CD14-positive monocyte (primary cell): ENCODE measurements around the gene ITGA11. TPM values are rescaled to one million over a fixed set of nuclear protein-coding genes. Genes with fewer than 3 reads are reported as not detected.

Experiments used
- DNase-seq, 3 donors: peaks; one replicate each; pipeline ENCODE4 v3.0.0-alpha.2; 2011 to 2022
- H2AFZ ChIP-seq: 2 replicates; pipeline ENCODE4 v1.6.0; 2012; ENCODE audit warnings: mild to moderate bottlenecking, low read depth, low read length, inconsistent platforms; ENCODE audit not compliant: insufficient read depth, poor library complexity, severe bottlenecking
- H3K27ac ChIP-seq, 2 donors: 1 replicate in 1 of 2; 2 replicates in 1 of 2; pipeline ENCODE4 v1.5.1; 2012 to 2013; ENCODE audit warnings: low read length in 2 of 2, control low read depth in 1 of 2, inconsistent platforms in 1 of 2, low read depth in 1 of 2, mild to moderate bottlenecking in 1 of 2
- H3K27me3 ChIP-seq, 2 donors: one replicate each; pipeline versions ENCODE4 v1.6.0 to v1.6.1; 2011 to 2013; ENCODE audit warnings: low read length in 2 of 2; ENCODE audit not compliant: control insufficient read depth in 2 of 2, insufficient read depth in 2 of 2
- H3K36me3 ChIP-seq, 2 donors: replicated peaks in 1 of 2; 1 replicate in 1 of 2; 2 replicates in 1 of 2; pipeline versions ENCODE4 v1.5.1 to v1.6.1; 2012 to 2013; ENCODE audit warnings: low read length in 2 of 2, control low read depth in 1 of 2, inconsistent platforms in 1 of 2, mild to moderate bottlenecking in 1 of 2; ENCODE audit not compliant: insufficient read depth in 2 of 2, control insufficient read depth in 1 of 2
- H3K4me1 ChIP-seq, 2 donors: 1 replicate in 1 of 2; 2 replicates in 1 of 2; pipeline versions ENCODE4 v1.5.1 to v1.6.1; 2012 to 2013; ENCODE audit warnings: low read length in 2 of 2, control low read depth in 1 of 2, inconsistent platforms in 1 of 2, mild to moderate bottlenecking in 1 of 2, moderate library complexity in 1 of 2; ENCODE audit not compliant: insufficient read depth in 2 of 2, control insufficient read depth in 1 of 2
- H3K4me2 ChIP-seq: replicated peaks from 2 replicates; pipeline ENCODE3; 2012; ENCODE audit warnings: low read length, moderate library complexity, mild to moderate bottlenecking; ENCODE audit not compliant: poor library complexity, severe bottlenecking; ENCODE audit errors: extremely low read depth
- H3K4me3 ChIP-seq, 3 experiments: fragments of 200-600 bp in 1 of 3; sonication (generic) in 1 of 3; replicated peaks in 1 of 3; 1 replicate in 2 of 3; 2 replicates in 1 of 3; pipeline ENCODE4 v1.5.1; 2011 to 2013; ENCODE audit warnings: low read length in 3 of 3, mild to moderate bottlenecking in 3 of 3, control low read depth in 2 of 3, low read depth in 2 of 3, inconsistent platforms in 1 of 3, moderate library complexity in 1 of 3
- H3K79me2 ChIP-seq: 2 replicates; pipeline ENCODE4 v1.6.0; 2012; ENCODE audit warnings: mild to moderate bottlenecking, control low read depth, inconsistent platforms, low read length, moderate library complexity; ENCODE audit not compliant: insufficient read depth
- H3K9ac ChIP-seq: 2 replicates; pipeline ENCODE4 v1.6.0; 2017; ENCODE audit warnings: low read length, mild to moderate bottlenecking; ENCODE audit not compliant: insufficient read depth, poor library complexity, severe bottlenecking
- H3K9me3 ChIP-seq, 2 donors: replicated peaks in 1 of 2; 1 replicate in 1 of 2; 2 replicates in 1 of 2; pipeline versions ENCODE4 v1.5.1 to v1.6.1; 2012 to 2013; ENCODE audit warnings: low read length in 2 of 2, control low read depth in 1 of 2; ENCODE audit not compliant: control insufficient read depth in 1 of 2, insufficient read depth in 1 of 2
- H4K20me1 ChIP-seq: 2 replicates; pipeline ENCODE4 v1.6.0; 2012; ENCODE audit warnings: mild to moderate bottlenecking, low read length, control low read depth, moderate library complexity; ENCODE audit not compliant: insufficient read depth
- H3K27ac Mint-ChIP-seq, 7 donors: one replicate each; pipeline ENCODE4 v1.8.0; 2020; ENCODE audit warnings: mild to moderate bottlenecking in 7 of 7, mixed read lengths in 7 of 7, moderate library complexity in 6 of 7, inconsistent platforms in 2 of 7
- H3K27me3 Mint-ChIP-seq, 3 donors: one replicate each; pipeline ENCODE4 v1.8.0; 2021 to 2022; ENCODE audit warnings: low read depth in 3 of 3, mild to moderate bottlenecking in 3 of 3, mixed read lengths in 3 of 3, moderate library complexity in 3 of 3, inconsistent platforms in 1 of 3
- H3K36me3 Mint-ChIP-seq, 2 donors: one replicate each; pipeline ENCODE4 v1.8.0; 2020; ENCODE audit warnings: mixed read lengths in 2 of 2, inconsistent platforms in 1 of 2, mild to moderate bottlenecking in 1 of 2
- H3K4me1 Mint-ChIP-seq: one replicate; pipeline ENCODE4 v1.8.0; 2020; ENCODE audit warnings: mild to moderate bottlenecking, mixed read lengths
- H3K4me3 Mint-ChIP-seq, 2 donors: one replicate each; pipeline ENCODE4 v1.8.0; 2020; ENCODE audit warnings: mild to moderate bottlenecking in 2 of 2, mixed read lengths in 2 of 2, moderate library complexity in 1 of 2
- H3K9me3 Mint-ChIP-seq, 7 donors: one replicate each; pipeline ENCODE4 v1.8.0; 2020 to 2022; ENCODE audit warnings: mixed read lengths in 7 of 7, mild to moderate bottlenecking in 6 of 7, moderate library complexity in 6 of 7, inconsistent platforms in 2 of 7
- CTCF ChIP-seq: fragments of 200-600 bp; IDR thresholded peaks from one replicate; pipeline ENCODE4 v1.8.0; 2022; ENCODE audit warnings: antibody characterized with exemption, mild to moderate bottlenecking
- WGBS: methylation state at CpG from one replicate; pipeline ENCODE4 v1.1.5; 2013; ENCODE audit warnings: missing lambda C conversion rate; ENCODE audit not compliant: insufficient coverage; 5-methylcytosine and 5-hydroxymethylcytosine counted together
- intact Hi-C, 2 donors: fragments of 100-400 bp; cut with micrococcal nuclease; formaldehyde crosslinking; loops; one replicate each; pipeline versions ENCODE4 v1.15.0 to v1.15.1; 2023
- polyA plus RNA-seq, 3 donors: library from polyadenylated mRNA; depleted of rRNA in 1 of 3; unstranded in 2 of 3; stranded (reverse) in 1 of 3; fragments of 300-500 nt in 2 of 3; fragments of >200 nt in 1 of 3; fragmentation: Illumina TruSeq in 2 of 3; gene quantifications; 1 replicate in 2 of 3; 2 replicates in 1 of 3; pipeline ENCODE4 v1.2.3, GENCODE V29; 2012 to 2021

ITGA11 gene
- polyA plus RNA-seq, 3 donors, result under 0.01 to 0.01 TPM; not detected in 1

GRCh38 chr15:68292157-68292781 is 139.7 kb downstream of the ITGA11 start:
- H3K27me3 Mint-ChIP-seq, result peaks cover 0 to 2% (median 0%) of the 10 kb centered on the region in 3 donors
- Histone ChIP-seq H3K36me3 (peaks cover 38 to 63% of the 10 kb centered on the region in 2 donors), H3K9me3 (no peaks in the 10 kb centered on the region), H4K20me1 (peaks cover 83% of the 10 kb centered on the region), H3K27me3 (no peaks in the 10 kb centered on the region), H3K4me2 (no peak overlapping the region), H2AFZ (no peak overlapping the region), H3K4me3 (no peak overlapping the region), H3K4me1 (no peaks in the 10 kb centered on the region), H3K79me2 (peaks cover 79% of the 10 kb centered on the region), H3K9ac (no peak overlapping the region), H3K27ac (no peak overlapping the region)
- H3K4me1 Mint-ChIP-seq, result peaks cover 19% of the 10 kb centered on the region
- no peaks in the 10 kb centered on the region for H3K9me3 Mint-ChIP-seq
- TF ChIP-seq CTCF, result no peak
- intact Hi-C loops, result no loop called here
- peaks cover 43 to 67% of the 10 kb centered on the region in 2 donors for H3K36me3 Mint-ChIP-seq
- no peak overlapping the region for H3K27ac Mint-ChIP-seq
- no peak for DNase-seq
- no peak overlapping the region for H3K4me3 Mint-ChIP-seq

- Histone ChIP-seq H3K4me1 (peaks cover 4 to 8% of the 10 kb centered on the region in 2 donors), H2AFZ (no peak overlapping the region), H3K79me2 (peaks cover 95% of the 10 kb centered on the region), H3K9ac (no peak overlapping the region), H3K27ac (no peak overlapping the region), H3K9me3 (no peaks in the 10 kb centered on the region), H3K36me3 (peaks cover 38 to 57% of the 10 kb centered on the region in 2 donors), H3K4me2 (no peak overlapping the region), H3K27me3 (no peaks in the 10 kb centered on the region), H4K20me1 (peaks cover 99% of the 10 kb centered on the region), H3K4me3 (no peak overlapping the region)
- no peaks in the 10 kb centered on the region for H3K9me3 Mint-ChIP-seq
- no peak for DNase-seq
- H3K27me3 Mint-ChIP-seq, result peaks cover 0 to 2% (median 0%) of the 10 kb centered on the region in 3 donors
- no peak overlapping the region for H3K27ac Mint-ChIP-seq
- 93% methylated on average over 3 of the region's 8 CpGs for WGBS
- no peak for TF ChIP-seq CTCF
- peaks cover 27% of the 10 kb centered on the region for H3K4me1 Mint-ChIP-seq
- no peak overlapping the region for H3K4me3 Mint-ChIP-seq
- peaks cover 47 to 62% of the 10 kb centered on the region in 2 donors for H3K36me3 Mint-ChIP-seq
- intact Hi-C loops, result no loop called here
These were observed 141.2 kb downstream of the ITGA11 start for GRCh38 chr15:68290715-68291114.
